Measurements from ENCODE around the gene CHKA.

- TF ChIP-seq SIN3A (IDR thresholded peaks at IDR 0.05; ENCODE audit: borderline replicate concordance, insufficient read depth, low read length): no peak
- no peak for TF ChIP-seq TAF1 (IDR thresholded peaks at IDR 0.05; ENCODE audit: borderline replicate concordance, insufficient read depth, low read length)
These were observed 43.2 kb upstream of the CHKA start for GRCh38 chr11:68164437-68164836.
